HG02981 (cell line): ENCODE data around the gene GOLT1B.

Source experiments
- ATAC-seq: cut with Tn5 transposase; IDR thresholded peaks from one replicate; pipeline ENCODE4 v1.9.1; 2021; ENCODE audit warnings: mild to moderate bottlenecking, moderate library complexity; ENCODE audit not compliant: unreplicated experiment

GOLT1B gene

GRCh38 chr12:21521541-21521940 lies 20.0 kb downstream of the GOLT1B start:
- no peak for ATAC-seq

DNA sequence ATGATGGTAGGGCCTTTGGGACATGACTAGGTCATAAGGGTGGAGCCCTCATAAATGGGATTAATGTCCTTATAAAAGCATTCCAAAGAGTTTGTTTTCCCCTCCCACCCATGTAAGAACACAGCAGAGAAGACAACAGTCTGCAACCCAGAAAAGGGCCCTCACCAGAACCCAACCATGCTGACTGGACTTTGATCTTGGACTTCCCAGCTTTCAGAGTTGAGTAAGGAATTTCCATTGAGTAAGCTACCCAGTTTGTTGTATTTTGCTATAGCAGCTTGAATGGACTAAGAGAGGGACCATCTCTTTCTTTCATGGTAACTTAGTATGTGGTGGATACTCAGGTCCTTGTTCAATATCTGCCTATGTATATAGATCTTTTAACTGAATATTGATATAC lies 21.6 kb downstream of the GOLT1B start:
- ATAC-seq = no peak

GRCh38 chr12:21526053-21526452 lies 24.5 kb downstream of the GOLT1B start, which contains the start of gene SPX:
Gene SPX (plus strand): TSS chr12:21526296. CDS start chr12:21526473, 177 bp downstream.
- ATAC-seq = no peak

DNA sequence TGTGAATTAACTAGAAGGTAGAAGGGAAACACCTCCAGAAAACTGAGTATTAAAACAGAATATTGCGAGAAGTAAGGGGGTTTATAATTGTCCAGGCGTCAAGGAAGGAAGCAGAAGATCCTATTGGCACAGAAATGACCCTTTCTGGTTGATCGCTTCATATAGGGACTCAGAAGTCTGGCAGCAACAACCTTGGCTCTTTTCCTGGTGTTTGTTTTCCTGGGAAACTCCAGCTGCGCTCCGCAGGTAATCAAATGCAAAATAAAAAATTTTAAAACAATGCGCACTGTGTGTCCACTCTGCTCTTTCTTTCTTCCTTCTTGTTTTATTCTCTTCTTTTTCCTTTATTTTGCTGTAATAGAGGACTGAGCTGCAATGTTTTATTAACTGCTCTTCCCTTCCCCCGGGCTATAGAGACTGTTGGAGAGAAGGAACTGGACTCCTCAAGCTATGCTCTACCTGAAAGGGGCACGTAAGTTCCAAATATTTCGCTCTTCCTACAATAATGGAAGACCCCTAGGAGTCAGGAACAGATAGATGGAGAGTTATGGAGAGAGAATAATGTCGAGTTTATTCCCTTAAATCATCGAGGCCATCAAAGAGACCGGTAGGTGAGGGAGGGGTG lies 25.2 kb downstream of the GOLT1B start:
- ATAC-seq = no peak

DNA sequence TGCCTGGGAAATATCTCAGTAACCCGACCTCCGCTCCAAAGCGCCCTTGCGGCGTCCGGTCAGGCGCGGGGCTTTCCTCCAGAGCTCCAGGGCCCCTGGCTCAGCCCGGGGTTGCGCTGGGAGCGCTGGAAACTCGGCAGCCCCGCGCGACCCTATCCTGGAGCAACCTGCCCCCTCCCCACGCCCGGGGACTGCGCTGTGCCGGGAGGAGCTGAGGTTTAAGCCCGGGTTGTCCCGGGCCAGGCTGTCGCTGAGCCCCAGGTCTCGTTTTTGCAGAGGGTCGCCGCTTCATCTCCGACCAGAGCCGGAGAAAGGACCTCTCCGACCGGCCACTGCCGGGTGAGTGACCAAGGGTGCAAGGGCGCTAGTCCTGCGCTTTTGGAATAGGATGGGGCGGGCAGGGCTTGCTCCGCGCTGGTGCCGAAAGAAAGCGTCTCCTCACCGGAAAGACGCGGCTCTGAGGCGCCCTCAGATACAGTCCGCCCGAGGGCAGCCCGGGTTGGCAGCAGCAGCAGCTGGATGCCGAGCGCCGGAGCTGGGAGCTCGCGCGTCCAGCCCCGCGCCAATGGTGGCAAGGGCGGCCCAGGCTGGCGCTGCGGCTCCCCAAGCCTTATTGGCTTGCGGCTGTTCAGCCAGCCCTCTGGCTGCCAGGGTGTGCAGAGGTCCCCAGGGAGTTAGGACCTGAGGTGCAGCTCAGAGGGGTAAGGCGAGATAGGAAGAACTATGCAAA lies 26.0 kb downstream of the GOLT1B start:
- peak; percentile 89 for ATAC-seq

- ATAC-seq = no peak
Measured at GRCh38 chr12:21528953-21529352, 27.4 kb downstream of the GOLT1B start.

DNA sequence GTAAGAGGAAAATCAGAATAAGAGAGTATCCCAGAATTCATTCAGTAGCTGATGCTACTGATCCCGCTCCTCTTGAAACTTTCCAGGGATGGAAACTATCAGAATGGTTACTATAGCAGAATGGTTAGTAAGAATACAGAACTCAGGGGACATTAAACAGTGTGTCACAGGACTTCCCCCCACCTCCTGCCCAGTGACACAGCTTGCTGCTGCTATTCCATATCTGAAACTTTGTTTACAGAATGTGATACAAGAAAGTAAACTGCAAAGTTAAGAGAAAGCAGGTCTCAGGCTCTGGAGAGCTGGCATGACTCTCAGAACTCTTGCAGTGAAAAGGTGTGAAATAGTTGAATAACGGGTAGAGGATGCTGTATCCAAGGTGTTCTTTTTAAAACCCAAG lies 27.9 kb downstream of the GOLT1B start:
- ATAC-seq = no peak

GRCh38 chr12:21538061-21538653 lies 36.6 kb downstream of the GOLT1B start:
- no peak for ATAC-seq

DNA sequence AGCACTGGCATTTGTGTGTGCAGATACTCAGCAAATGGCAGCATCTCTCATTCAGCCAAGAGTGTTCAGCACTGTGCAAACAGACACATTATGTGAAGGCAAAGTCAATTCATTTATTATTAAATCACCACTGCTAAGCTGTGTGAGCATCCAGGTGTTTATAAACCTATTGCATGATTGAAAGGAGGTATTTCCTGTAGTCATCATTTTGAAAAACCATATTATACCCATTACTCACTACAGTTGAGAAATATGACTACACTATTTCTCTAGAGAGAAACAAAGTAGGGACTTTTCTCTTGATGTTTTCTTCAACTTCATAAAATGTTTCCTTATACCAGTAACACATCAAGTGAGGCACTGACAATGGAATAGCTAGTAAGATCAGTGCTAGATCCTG lies 38.2 kb downstream of the GOLT1B start:
- ATAC-seq = no peak

- no peak for ATAC-seq
Measured at GRCh38 chr12:21541773-21542172, 40.2 kb downstream of the GOLT1B start.

- ATAC-seq = no peak
Measured at GRCh38 chr12:21542403-21542802, 40.8 kb downstream of the GOLT1B start.

- ATAC-seq = no peak
Measured at GRCh38 chr12:21543151-21543550, 41.6 kb downstream of the GOLT1B start.

DNA sequence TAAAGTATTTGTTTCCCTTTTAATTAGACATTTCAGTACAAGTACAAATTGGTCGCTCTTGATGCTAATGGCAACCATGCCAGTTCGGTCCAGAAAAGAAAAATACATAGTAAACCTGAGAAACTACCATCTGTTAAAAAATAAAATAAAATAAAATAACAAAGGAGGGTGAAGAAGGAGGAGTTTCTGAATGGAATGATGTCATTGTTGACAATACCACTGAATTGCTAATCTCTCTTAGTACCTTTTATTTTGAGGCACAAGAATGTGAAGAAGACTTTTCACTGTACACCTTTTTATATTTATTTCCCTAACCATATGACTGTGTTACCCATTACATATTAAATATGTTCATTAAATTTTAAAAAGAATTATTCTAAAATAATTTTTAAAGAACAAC lies 44.0 kb downstream of the GOLT1B start:
- no peak for ATAC-seq

DNA sequence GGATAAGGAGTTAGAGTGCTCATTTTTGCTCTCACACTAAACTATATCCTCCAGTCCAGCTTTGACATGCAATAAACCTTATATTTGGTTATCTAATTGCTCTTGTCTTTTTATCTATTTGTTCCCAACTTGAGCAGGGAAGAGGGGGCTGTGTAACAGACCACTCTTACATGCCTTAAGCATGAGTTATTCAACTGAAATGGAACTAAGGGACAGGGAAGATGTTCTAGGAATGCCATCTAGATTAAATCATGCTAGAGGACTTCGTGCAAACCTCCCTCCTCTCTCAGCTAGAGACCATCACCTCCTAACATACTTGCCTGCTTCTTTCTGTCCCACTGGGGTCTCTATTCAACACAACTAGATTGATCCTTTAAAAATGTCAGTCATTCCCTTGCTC lies 45.1 kb downstream of the GOLT1B start:
- no peak for ATAC-seq

GRCh38 chr12:21547437-21547836 lies 45.8 kb downstream of the GOLT1B start:
- ATAC-seq = no peak

DNA sequence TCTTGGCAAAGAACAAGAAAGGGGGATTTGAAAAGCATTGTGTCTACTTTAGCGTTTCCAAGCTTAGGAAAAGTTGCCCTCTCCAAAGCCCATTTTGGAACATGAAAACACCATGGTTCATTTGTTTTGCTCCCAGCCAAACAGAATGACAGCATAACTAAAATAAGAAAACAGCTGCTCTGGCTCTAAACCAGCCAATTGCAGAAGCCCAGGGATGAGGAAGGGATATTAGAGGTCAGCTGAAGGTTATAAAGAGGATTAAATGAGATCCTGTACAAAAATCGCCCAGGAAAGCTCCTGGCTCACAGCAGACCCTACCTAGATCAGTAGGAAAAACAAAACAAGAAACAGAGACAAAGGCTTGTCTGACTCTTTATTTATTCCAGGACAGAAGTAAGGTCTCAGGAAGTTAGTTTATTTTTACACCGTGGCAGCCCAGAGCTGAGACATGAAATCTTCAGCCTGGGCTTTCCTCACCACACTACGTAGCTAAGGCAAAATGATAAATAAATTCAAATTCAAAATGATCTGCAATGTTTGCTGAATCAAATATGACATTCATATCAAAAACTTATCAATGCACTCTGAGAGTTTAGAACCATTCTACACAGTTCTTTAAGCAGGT lies 50.4 kb downstream of the GOLT1B start:
- ATAC-seq = no peak

DNA sequence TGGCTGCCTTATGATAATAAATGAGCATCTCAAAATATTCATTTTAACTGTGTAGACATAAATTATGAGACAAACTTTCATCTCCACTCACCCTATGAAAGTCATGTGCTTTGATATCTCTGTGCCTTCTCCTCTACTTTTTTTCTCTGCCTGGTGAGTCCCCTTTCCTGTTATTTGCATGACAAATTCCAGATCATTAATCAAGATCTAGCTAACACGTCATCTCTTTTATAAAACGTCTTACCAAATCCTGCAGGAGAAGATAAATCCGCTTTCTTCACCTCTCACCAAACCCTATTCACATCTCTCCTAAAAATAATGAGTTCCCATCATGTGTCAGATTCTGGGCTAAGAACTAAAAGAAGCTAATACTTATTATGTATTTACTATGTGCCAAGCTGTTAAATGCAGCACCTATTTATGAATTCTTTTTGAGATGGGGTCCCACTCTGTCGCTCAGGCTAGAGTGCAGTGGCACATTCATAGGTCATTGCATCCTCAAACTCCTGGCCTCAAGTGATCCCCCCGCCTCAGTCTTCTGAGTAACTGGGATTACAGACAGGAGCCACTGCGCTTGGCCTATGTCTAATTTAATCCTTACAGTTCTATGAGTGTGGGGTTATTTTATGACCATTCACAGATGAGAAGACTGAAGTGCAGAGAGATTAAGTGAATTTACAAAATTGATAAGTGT lies 51.2 kb downstream of the GOLT1B start:
- no peak for ATAC-seq

GRCh38 chr12:21553329-21553675 lies 51.7 kb downstream of the GOLT1B start:
- ATAC-seq = no peak

GRCh38 chr12:21558100-21558679 lies 56.6 kb downstream of the GOLT1B start:
- no peak for ATAC-seq

DNA sequence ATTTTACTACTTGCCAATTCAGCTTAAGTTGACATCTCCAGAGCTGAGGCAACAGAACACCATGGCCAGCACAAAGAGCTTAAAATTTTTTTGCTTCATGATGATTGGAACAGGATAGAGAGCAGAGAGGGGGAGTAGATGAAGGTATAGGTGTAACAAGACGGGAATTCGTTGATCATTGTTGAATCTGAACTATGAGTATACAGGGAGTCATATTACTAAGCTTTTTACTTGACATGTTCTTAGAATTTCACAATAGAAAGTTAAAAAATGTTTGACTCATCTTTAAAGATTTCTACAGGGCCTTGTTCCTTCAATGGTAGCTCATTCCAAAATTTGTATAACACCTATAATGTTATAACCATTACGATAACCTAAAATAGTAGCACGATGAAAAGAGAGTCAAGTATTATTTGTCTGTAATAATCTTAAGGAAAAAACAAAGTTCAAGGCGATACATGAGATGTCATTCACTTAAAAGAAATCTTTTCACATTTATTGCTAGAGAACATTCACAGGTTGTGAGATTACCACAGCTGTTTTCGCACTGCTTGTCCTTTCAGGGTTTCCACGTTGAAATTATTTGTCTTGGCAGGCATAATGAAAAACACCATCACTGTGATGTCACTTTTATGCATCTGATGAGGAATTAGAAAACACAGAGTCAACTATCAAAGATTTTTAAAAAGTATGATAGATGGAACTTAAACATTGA lies 58.4 kb downstream of the GOLT1B start:
- ATAC-seq = no peak
